IMR-90 (cell line): ENCODE results near the gene LONP2. TPM values are rescaled to one million over a fixed set of nuclear protein-coding genes. Genes with fewer than 3 reads are reported as not detected.

Source experiments
- ATAC-seq: fragments of 200-7000 bp; cut with Tn5 transposase; 2 replicates; pipeline ENCODE4 v1.9.1; 2020; ENCODE audit warnings: low read depth, mild to moderate bottlenecking, moderate library complexity
- BruUV-seq: library from RNA; stranded (reverse); fragments of 400-500 nt; replicated peaks from 2 replicates; lab custom pipeline; 2021; lab: Mats Ljungman, UMichigan
- CTCF ChIA-PET: fragments of 300-600 bp; formaldehyde crosslinking; extraction: SDS; loops from one replicate; lab custom pipeline; 2021; ENCODE audit warnings: antibody characterized with exemption; lab: Yijun Ruan, JAX
- POLR2A ChIA-PET: fragments of 300-600 bp; sonication (Branson Sonifier 250); formaldehyde crosslinking; loops from one replicate; lab custom pipeline; 2022; ENCODE audit warnings: antibody characterized with exemption; ENCODE audit not compliant: unreplicated experiment; lab: Charles Lee
- DNase-seq: peaks from one replicate; pipeline ENCODE4 v3.0.0; 2013
- H2AFZ ChIP-seq: replicated peaks from 2 replicates; pipeline ENCODE3; 2013; ENCODE audit warnings: low read length, mild to moderate bottlenecking; ENCODE audit not compliant: poor library complexity
- H2AK5ac ChIP-seq: 2 replicates; pipeline ENCODE4 v1.6.1; 2013; ENCODE audit warnings: low read depth, low read length, inconsistent platforms
- H2AK9ac ChIP-seq: replicated peaks from 2 replicates; pipeline ENCODE3; 2013; ENCODE audit warnings: mild to moderate bottlenecking, low read depth, low read length, moderate library complexity; ENCODE audit not compliant: poor library complexity
- H2BK120ac ChIP-seq: 2 replicates; pipeline ENCODE4 v1.6.1; 2013; ENCODE audit warnings: low read depth, low read length, inconsistent platforms
- H2BK15ac ChIP-seq: 3 replicates; pipeline ENCODE4 v1.6.1; 2013; ENCODE audit warnings: low read depth, low read length, inconsistent platforms
- H2BK20ac ChIP-seq: 2 replicates; pipeline ENCODE4 v1.6.1; 2013; ENCODE audit warnings: low read depth, mild to moderate bottlenecking, inconsistent platforms, low read length, moderate library complexity
- H2BK5ac ChIP-seq: 2 replicates; pipeline ENCODE4 v1.6.1; 2013; ENCODE audit warnings: mild to moderate bottlenecking, low read depth, low read length, inconsistent platforms; ENCODE audit not compliant: poor library complexity, severe bottlenecking
- H3K14ac ChIP-seq: replicated peaks from 2 replicates; pipeline ENCODE4 v1.6.1; 2013; ENCODE audit warnings: low read depth, low read length, inconsistent platforms
- H3K18ac ChIP-seq: 2 replicates; pipeline ENCODE4 v1.6.1; 2013; ENCODE audit warnings: low read depth, low read length, control low read depth
- H3K23ac ChIP-seq: 2 replicates; pipeline ENCODE4 v1.6.1; 2013; ENCODE audit warnings: low read depth, low read length, inconsistent platforms
- H3K27ac ChIP-seq: 2 replicates; pipeline ENCODE4 v1.5.1; 2013; ENCODE audit warnings: mild to moderate bottlenecking, control low read depth, low read length; ENCODE audit not compliant: insufficient read depth
- H3K27me3 ChIP-seq: 2 replicates; pipeline ENCODE4 v1.6.1; 2013; ENCODE audit warnings: low read length; ENCODE audit not compliant: control insufficient read depth, insufficient read depth
- H3K36me3 ChIP-seq: 2 replicates; pipeline ENCODE4 v1.6.1; 2013; ENCODE audit warnings: low read length, mixed read lengths; ENCODE audit not compliant: control insufficient read depth, insufficient read depth
- H3K4ac ChIP-seq: 2 replicates; pipeline ENCODE4 v1.6.1; 2013; ENCODE audit warnings: low read depth, low read length, inconsistent platforms
- H3K4me1 ChIP-seq: 2 replicates; pipeline ENCODE4 v1.6.1; 2013; ENCODE audit warnings: low read length, mixed read lengths; ENCODE audit not compliant: control insufficient read depth, insufficient read depth
- H3K4me2 ChIP-seq: 2 replicates; pipeline ENCODE4 v1.6.1; 2013; ENCODE audit warnings: low read depth, mild to moderate bottlenecking, control low read depth, low read length, moderate library complexity
- H3K4me3 ChIP-seq: 2 replicates; pipeline ENCODE4 v1.5.1; 2013; ENCODE audit warnings: low read depth, mild to moderate bottlenecking, control low read depth, low read length, moderate library complexity; ENCODE audit not compliant: insufficient read depth
- H3K56ac ChIP-seq: 2 replicates; pipeline ENCODE4 v1.6.1; 2013; ENCODE audit warnings: low read length, inconsistent platforms; ENCODE audit not compliant: insufficient read depth; ENCODE audit errors: extremely low read depth
- H3K79me1 ChIP-seq, 2 experiments: 2 replicates each; pipeline ENCODE4 v1.6.1; 2013; ENCODE audit warnings: low read length in 2 of 2, inconsistent platforms in 1 of 2, low read depth in 1 of 2
- H3K9ac ChIP-seq: 2 replicates; pipeline ENCODE4 v1.6.1; 2013; ENCODE audit warnings: low read depth, low read length, control low read depth
- H3K9me1 ChIP-seq: 2 replicates; pipeline ENCODE4 v1.6.1; 2013; ENCODE audit warnings: low read length, inconsistent platforms; ENCODE audit not compliant: insufficient read depth
- H3K9me3 ChIP-seq: 2 replicates; pipeline ENCODE4 v1.6.1; 2013; ENCODE audit warnings: low read length; ENCODE audit not compliant: control insufficient read depth, insufficient read depth
- H4K20me1 ChIP-seq: 2 replicates; pipeline ENCODE4 v1.6.1; 2013; ENCODE audit warnings: low read length, inconsistent platforms; ENCODE audit not compliant: insufficient read depth
- H4K5ac ChIP-seq: 2 replicates; pipeline ENCODE4 v1.6.1; 2013; ENCODE audit warnings: mild to moderate bottlenecking, low read depth, low read length, control low read depth
- H4K8ac ChIP-seq, 2 experiments: 2 replicates each; pipeline ENCODE4 v1.6.1; 2013; ENCODE audit warnings: low read depth in 2 of 2, low read length in 2 of 2, control low read depth in 1 of 2, inconsistent platforms in 1 of 2
- H4K91ac ChIP-seq: 2 replicates; pipeline ENCODE4 v1.6.1; 2013; ENCODE audit warnings: low read depth, low read length, inconsistent platforms; ENCODE audit not compliant: insufficient read depth
- CHD1 ChIP-seq: IDR thresholded peaks from 2 replicates; pipeline ENCODE4 v1.6.1; 2012; ENCODE audit warnings: low read depth, low read length, improper control_type of control experiment
- RAD21 ChIP-seq: IDR thresholded peaks from 2 replicates; pipeline ENCODE4 v1.6.1; 2012; ENCODE audit warnings: low read length, improper control_type of control experiment
- WGBS, 2 experiments: methylation state at CpG; one replicate each; pipeline versions ENCODE4 v1.1.5 to v1.1.7; 2013; ENCODE audit warnings: missing lambda C conversion rate in 2 of 2; ENCODE audit not compliant: insufficient read length in 1 of 2; ENCODE audit errors: extremely low coverage in 2 of 2; 5-methylcytosine and 5-hydroxymethylcytosine counted together
- dilution Hi-C: fragments of 300-500 bp; cut with HindIII; formaldehyde crosslinking; loops from one replicate; pipeline ENCODE4 v1.14.3; 2018; ENCODE audit warnings: low sequenced_read_pairs; ENCODE audit not compliant: unreplicated experiment
- in situ Hi-C: fragments of 300-500 bp; cut with MboI; formaldehyde crosslinking; loops from 3 replicates; pipeline ENCODE4 v1.14.3; 2019; ENCODE audit warnings: low sequenced_read_pairs, inconsistent platforms, mixed read lengths
- intact Hi-C: fragments of 100-400 bp; cut with micrococcal nuclease; formaldehyde crosslinking; loops from 2 replicates; pipeline ENCODE4 v1.10.0; 2022
- polyA plus RNA-seq, 3 experiments: library from polyadenylated mRNA; depleted of rRNA; stranded (reverse); fragments of >200 nt; gene quantifications; 2 replicates each; pipeline ENCODE4 v1.2.3, GENCODE V29; 2012; ENCODE audit warnings: low replicate concordance in 1 of 3
- total RNA-seq: library from RNA; depleted of rRNA; stranded (reverse); fragments of >200 nt; gene quantifications from 2 replicates; pipeline ENCODE4 v1.2.3, GENCODE V29; 2012

LONP2 gene
- total and polyA plus RNA-seq, 2 of the 4 experiments (the other 2 are of a cell fraction) = 31.5 to 90.9 TPM

DNA sequence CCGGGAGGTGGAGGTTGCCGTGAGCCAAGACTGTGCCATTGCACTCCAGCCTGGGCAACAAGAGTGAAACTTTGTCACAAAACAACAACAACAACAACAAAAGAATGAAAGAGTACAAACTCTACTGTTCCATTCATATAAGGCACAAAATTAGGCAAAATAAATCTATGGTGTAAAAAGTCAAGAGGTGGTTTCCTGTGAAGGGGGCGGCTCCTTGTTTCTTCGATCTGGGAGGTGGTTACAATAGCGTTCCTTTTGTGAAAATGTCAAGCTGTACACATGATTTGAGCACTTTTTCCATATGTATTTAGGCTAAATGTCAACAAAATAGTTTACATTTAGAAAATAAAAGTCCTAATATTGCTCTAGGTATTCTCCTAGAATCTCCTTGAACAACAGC, 134.2 kb downstream of the LONP2 start:
- peaks cover 7 to 64% of the 10 kb centered on the region in 2 experiments for H3K79me1 ChIP-seq
- no peak overlapping the region for H2BK5ac ChIP-seq
- TF ChIP-seq RAD21 (no peak), CHD1 (no peak)
- H3K9ac ChIP-seq = no peak overlapping the region
- peaks cover 17% of the 10 kb centered on the region for H3K4me1 ChIP-seq
- no peak overlapping the region for H2AK9ac ChIP-seq
- no CpG with 5 or more reads among the region's 5 CpGs for WGBS, 2 experiments
- H3K4me2 ChIP-seq = no peak overlapping the region
- peaks cover 21% of the 10 kb centered on the region for H3K9me1 ChIP-seq
- BruUV-seq = no TSS peak
- H4K91ac ChIP-seq = no peak overlapping the region
- H4K20me1 ChIP-seq = peaks cover 81% of the 10 kb centered on the region
- H2BK15ac ChIP-seq = no peak overlapping the region
- no peak overlapping the region for H4K8ac ChIP-seq
- H3K27ac ChIP-seq = no peak overlapping the region
- DNase-seq (no peak), ATAC-seq (no peak)
- H3K4ac ChIP-seq = no peak overlapping the region
- ChIA-PET POLR2A (no interaction called here), CTCF (no interaction called here)
- no peak overlapping the region for H3K4me3 ChIP-seq
- no peak overlapping the region for H2BK20ac ChIP-seq
- no peak overlapping the region for H2AFZ ChIP-seq
- in situ Hi-C loops = no loop called here
- no peak overlapping the region for H3K18ac ChIP-seq
- H4K5ac ChIP-seq = no peak overlapping the region
- no peaks in the 10 kb centered on the region for H3K27me3 ChIP-seq
- H3K23ac ChIP-seq = no peak overlapping the region
- no peak overlapping the region for H2AK5ac ChIP-seq
- no peak overlapping the region for H3K56ac ChIP-seq
- intact Hi-C loops = loop anchor here (5.0 kb wide), 1 partner anchor 179 kb away; no protein-coding TSS in a partner anchor
- dilution Hi-C loops = no loop called here
- no peak overlapping the region; the same call in 1 of the 2 replicates for H3K14ac ChIP-seq
- H2BK120ac ChIP-seq = no peak overlapping the region
- no peaks in the 10 kb centered on the region for H3K36me3 ChIP-seq
- H3K9me3 ChIP-seq = no peaks in the 10 kb centered on the region
